ENCODE data around the gene NFATC3.

DNA sequence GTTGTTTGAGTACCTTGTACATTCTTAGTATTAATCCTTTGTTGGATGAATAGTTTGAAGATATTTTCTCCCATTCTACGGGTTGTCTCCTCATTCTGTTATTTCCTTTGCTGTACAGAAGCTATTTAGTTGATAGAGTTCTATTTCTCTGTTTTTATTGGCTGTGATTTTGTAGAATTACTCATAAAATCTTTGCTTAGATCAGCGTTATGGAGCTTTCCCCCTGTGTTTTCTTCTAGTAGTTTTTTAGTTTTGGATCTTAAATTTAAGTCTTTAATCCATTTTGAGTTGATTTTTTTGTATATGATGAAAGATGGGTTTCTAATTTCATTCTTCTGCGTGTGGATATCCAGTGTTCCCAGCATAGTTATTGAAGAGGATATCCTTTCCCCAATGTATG is 45.4 kb downstream of the NFATC3 start:
- TF ChIP-seq, protein P1, sequence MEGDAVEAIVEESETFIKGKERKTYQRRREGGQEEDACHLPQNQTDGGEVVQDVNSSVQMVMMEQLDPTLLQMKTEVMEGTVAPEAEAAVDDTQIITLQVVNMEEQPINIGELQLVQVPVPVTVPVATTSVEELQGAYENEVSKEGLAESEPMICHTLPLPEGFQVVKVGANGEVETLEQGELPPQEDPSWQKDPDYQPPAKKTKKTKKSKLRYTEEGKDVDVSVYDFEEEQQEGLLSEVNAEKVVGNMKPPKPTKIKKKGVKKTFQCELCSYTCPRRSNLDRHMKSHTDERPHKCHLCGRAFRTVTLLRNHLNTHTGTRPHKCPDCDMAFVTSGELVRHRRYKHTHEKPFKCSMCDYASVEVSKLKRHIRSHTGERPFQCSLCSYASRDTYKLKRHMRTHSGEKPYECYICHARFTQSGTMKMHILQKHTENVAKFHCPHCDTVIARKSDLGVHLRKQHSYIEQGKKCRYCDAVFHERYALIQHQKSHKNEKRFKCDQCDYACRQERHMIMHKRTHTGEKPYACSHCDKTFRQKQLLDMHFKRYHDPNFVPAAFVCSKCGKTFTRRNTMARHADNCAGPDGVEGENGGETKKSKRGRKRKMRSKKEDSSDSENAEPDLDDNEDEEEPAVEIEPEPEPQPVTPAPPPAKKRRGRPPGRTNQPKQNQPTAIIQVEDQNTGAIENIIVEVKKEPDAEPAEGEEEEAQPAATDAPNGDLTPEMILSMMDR (IDR thresholded peaks at IDR 0.05) = no peak
- TF ChIP-seq POLR2A (IDR thresholded peaks at IDR 0.05) = no peak

Measured in heart left ventricle (tissue), 13 donors.